Subcutaneous adipose tissue (tissue), 4 donors: ENCODE results near the gene EFHD2. TPM values are rescaled to one million over a fixed set of nuclear protein-coding genes. Genes with fewer than 3 reads are reported as not detected.

Experiments used
- CTCF ChIP-seq: fragments of 450-650 bp; IDR thresholded peaks from one replicate; pipeline ENCODE4 v1.5.1; 2016; ENCODE audit warnings: low read depth, mild to moderate bottlenecking, control low read depth, antibody characterized with exemption, moderate library complexity
- total RNA-seq, 4 donors: library from RNA; depleted of rRNA; stranded (reverse); fragments of >200 nt; gene quantifications; one replicate each; pipeline ENCODE4 v1.1.0, GENCODE V29; 2016

The EFHD2 gene
- total RNA-seq, 4 donors from 2014 or later, result 16.6 to 47.4 (median 30.5) TPM

- no peak for TF ChIP-seq CTCF
Observed at GRCh38 chr1:15468145-15468544, 58.5 kb downstream of the EFHD2 start.

DNA sequence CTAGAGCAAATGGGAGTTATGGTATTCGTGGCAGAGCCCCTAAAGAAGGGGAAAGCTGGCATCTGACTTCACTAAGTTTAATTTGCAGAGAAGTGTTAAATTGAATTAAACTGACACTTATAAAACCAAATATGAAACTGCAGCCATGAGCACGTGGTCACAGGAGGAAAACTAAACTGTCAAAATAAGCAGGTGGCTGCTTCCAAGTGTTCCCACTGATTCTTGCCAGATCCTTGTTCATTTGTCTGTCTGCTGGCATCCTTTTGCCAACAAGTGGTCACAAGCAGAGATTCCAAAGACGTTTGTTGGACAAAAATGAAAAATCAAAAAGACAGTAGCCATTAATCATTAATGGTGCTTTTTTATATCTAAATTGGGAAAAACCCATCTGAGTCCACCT is 59.7 kb downstream of the EFHD2 start:
- TF ChIP-seq CTCF, result no peak

DNA sequence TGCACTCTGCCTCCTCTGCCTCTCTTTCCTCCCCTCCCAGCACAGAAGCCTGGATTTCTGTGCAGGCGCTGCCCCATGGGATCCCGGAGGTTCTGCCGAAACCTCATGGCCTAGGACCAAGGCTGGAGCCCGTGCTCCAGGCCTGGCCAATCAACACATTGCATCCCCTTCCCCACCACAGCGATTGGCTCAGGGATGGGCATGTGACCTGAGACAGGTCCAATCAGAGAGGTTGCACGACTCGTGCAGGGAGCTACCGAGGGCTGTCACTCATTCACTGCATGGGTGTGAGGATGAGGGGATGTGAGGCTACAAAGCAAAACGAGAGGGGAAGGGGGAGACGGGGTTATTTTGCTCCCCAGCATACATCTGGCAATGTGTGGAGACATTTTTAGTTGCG is 62.9 kb downstream of the EFHD2 start:
- TF ChIP-seq CTCF, result no peak

DNA sequence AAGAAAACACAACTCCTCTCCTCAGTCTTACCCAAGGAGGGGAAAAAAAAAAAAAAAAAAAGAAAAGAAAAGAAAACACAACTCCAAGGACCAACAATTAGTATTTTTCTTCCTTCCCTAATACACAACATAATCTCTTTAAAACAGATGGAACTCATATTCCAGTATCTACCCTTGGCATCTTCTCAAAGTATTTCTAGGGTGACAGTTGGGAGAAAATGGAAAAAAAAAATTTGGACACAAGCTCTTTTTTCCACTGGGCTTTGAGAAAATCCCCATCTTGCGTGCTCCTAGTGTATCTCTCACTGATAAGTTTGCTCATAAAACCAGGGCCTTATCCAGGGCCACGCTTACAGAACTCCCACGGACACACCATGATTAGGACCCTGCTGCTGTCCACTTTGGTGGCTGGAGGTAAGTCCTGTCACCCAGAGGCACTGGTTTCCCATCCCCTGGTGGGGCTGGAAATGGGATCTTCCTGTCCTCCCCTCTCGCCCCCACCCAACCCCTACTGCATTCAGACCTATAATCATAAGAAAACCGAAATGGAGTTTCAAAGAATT is 66.1 kb downstream of the EFHD2 start, which contains the start of gene CELA2B:
CELA2B (plus strand) TSS at position 353 of the 563 bp plus-strand sequence; CDS start at position 375, 22 bp downstream.
- no peak for TF ChIP-seq CTCF

- TF ChIP-seq CTCF, result no peak
Observed at GRCh38 chr1:15476927-15477326, 67.2 kb downstream of the EFHD2 start.

- TF ChIP-seq CTCF, result no peak
Observed at GRCh38 chr1:15477646-15478212, 68.0 kb downstream of the EFHD2 start.

Other genes with a start within 250 kb of the EFHD2 start
- 1 to 10 TPM in 2 of 4 donors, not detected in 2; 1.1 to 1.7 TPM for gene FHAD1, start 162.7 kb upstream of the EFHD2 start, total RNA-seq
- gene CTRC, start 28.6 kb downstream of the EFHD2 start, total RNA-seq, result under 1 TPM in 1 of 4 donors, not detected in 3; 0.38 TPM
- gene CELA2A, start 46.8 kb downstream of the EFHD2 start, total RNA-seq, result not detected
- not detected for gene CELA2B, start 66.2 kb downstream of the EFHD2 start, total RNA-seq
- 10 to 100 TPM; 10.1 to 12.1 (median 10.3) TPM for gene CASP9, start 114.3 kb downstream of the EFHD2 start, total RNA-seq
- 10 to 100 TPM; 12.1 to 22.3 (median 13.8) TPM for gene DNAJC16, start 117.0 kb downstream of the EFHD2 start, total RNA-seq
- gene AGMAT, start 175.2 kb downstream of the EFHD2 start, total RNA-seq, result under 1 TPM in 2 of 4 donors, not detected in 2; 0.49 to 0.68 TPM
- 100 to 1,000 TPM in 3 of 4 donors, 10 to 100 TPM in 1; 88.1 to 124 (median 115) TPM for gene DDI2, start 207.6 kb downstream of the EFHD2 start, total RNA-seq